ENCODE results near the gene STAC3.

DNA sequence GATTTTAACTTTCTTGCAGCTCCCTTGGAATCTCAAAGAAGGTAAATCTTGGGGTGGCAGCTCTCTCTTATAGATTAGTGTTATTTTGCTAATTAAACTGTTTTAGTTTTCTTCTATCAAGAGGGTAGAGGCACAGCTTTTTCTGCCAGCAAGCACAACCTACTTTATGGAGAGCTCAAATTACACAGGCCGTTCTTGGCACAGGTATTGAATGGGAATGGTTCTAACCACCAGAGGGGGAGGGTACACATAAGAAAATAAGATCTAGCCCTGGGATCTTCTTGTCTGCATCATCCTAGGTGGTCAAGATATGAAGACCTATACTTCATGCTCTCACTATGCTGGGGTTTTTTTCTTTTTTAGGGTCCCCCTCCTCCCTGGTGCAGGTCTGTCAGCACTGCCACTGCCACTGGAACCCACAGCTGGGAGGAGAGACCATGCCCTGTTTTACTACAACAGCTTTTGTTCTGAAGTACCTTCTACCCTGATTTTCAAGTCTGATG, 48.6 kb upstream of the STAC3 start:
- TF ChIP-seq, protein P1, sequence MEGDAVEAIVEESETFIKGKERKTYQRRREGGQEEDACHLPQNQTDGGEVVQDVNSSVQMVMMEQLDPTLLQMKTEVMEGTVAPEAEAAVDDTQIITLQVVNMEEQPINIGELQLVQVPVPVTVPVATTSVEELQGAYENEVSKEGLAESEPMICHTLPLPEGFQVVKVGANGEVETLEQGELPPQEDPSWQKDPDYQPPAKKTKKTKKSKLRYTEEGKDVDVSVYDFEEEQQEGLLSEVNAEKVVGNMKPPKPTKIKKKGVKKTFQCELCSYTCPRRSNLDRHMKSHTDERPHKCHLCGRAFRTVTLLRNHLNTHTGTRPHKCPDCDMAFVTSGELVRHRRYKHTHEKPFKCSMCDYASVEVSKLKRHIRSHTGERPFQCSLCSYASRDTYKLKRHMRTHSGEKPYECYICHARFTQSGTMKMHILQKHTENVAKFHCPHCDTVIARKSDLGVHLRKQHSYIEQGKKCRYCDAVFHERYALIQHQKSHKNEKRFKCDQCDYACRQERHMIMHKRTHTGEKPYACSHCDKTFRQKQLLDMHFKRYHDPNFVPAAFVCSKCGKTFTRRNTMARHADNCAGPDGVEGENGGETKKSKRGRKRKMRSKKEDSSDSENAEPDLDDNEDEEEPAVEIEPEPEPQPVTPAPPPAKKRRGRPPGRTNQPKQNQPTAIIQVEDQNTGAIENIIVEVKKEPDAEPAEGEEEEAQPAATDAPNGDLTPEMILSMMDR (IDR thresholded peaks at IDR 0.05; ENCODE audit: insufficient read depth, low read depth, low read length) = no peak
- no peak for TF ChIP-seq EZH2 (IDR thresholded peaks at IDR 0.05; ENCODE audit: insufficient read depth, low read length)

Measured in astrocyte (in vitro differentiated cells and primary cell).